K562 (cell line): ENCODE measurements around the gene ITGA2B. TPM values are rescaled to one million over a fixed set of nuclear protein-coding genes. Genes with fewer than 3 reads are reported as not detected.

Experiments
- ATAC-seq: fragments of 200-7000 bp; cut with Tn5 transposase; 3 replicates; pipeline ENCODE4 v1.9.1; 2020; ENCODE audit warnings: moderate library complexity
- BruUV-seq: library from RNA; stranded (reverse); fragments of 400-500 nt; replicated peaks from 2 replicates; lab custom pipeline; 2021; lab: Mats Ljungman, UMichigan
- CTCF ChIA-PET: fragments of 300-600 bp; formaldehyde crosslinking; extraction: SDS; loops from one replicate; lab custom pipeline; 2021; ENCODE audit warnings: low intra/inter-chr PET ratio; lab: Yijun Ruan, JAX
- POLR2A ChIA-PET: fragments of 300-600, 350-650 bp; sonication (Branson Sonifier 250); formaldehyde crosslinking; extraction: SDS; loops from one replicate; lab custom pipeline; 2021; ENCODE audit warnings: antibody characterized with exemption, inconsistent platforms; lab: Yijun Ruan, JAX
- DNase-seq, 4 experiments: peaks; one replicate each; pipeline versions ENCODE4 v3.0.0 to v3.0.0-alpha.2; 2011 to 2018; ENCODE audit warnings: low spot score in 3 of 4, mixed read lengths in 3 of 4; ENCODE audit errors: extremely low read depth in 1 of 4
- FAIRE-seq: peaks from 2 replicates; lab custom pipeline; 2011; peaks lifted over from hg19 to GRCh38; lab: Jason Lieb, UNC
- H2AFZ ChIP-seq: 2 replicates; pipeline ENCODE4 v1.6.0; 2011; ENCODE audit warnings: low read depth, low read length, control low read depth, inconsistent platforms
- H3K27ac ChIP-seq: fragments of 200-600 bp; 3 replicates; pipeline ENCODE4 v1.8.0; 2011; ENCODE audit warnings: low read depth, mild to moderate bottlenecking, control low read depth, inconsistent platforms, low read length, moderate library complexity, mixed read lengths; ENCODE audit errors: extremely low read depth
- H3K27me3 ChIP-seq, 2 experiments: fragments of 300-600 bp in 1 of 2; 2 replicates in 1 of 2; 3 replicates in 1 of 2; pipeline versions ENCODE4 v1.6.0 to v1.8.0; 2011; ENCODE audit warnings: inconsistent platforms in 2 of 2, low read length in 2 of 2, mild to moderate bottlenecking in 1 of 2, mixed read lengths in 1 of 2, moderate library complexity in 1 of 2; ENCODE audit not compliant: control insufficient read depth in 2 of 2, insufficient read depth in 2 of 2
- H3K36me3 ChIP-seq: fragments of 300-600 bp; 3 replicates; pipeline ENCODE4 v1.8.0; 2011; ENCODE audit warnings: mild to moderate bottlenecking, low read length, inconsistent platforms; ENCODE audit not compliant: control insufficient read depth, insufficient read depth
- H3K4me1 ChIP-seq, 2 experiments: fragments of 200-600 bp in 1 of 2; replicated peaks in 1 of 2; 2 replicates in 1 of 2; 3 replicates in 1 of 2; pipeline versions ENCODE4 v1.5.1 to v1.8.0; 2011; ENCODE audit warnings: inconsistent platforms in 2 of 2, low read length in 2 of 2, mild to moderate bottlenecking in 1 of 2, mixed read lengths in 1 of 2, moderate library complexity in 1 of 2; ENCODE audit not compliant: control insufficient read depth in 2 of 2, insufficient read depth in 2 of 2
- H3K4me2 ChIP-seq: 2 replicates; pipeline ENCODE4 v1.6.1; 2011; ENCODE audit warnings: low read length, control low read depth, inconsistent platforms, mixed read lengths; ENCODE audit not compliant: insufficient read depth
- H3K4me3 ChIP-seq: fragments of 200-600 bp; sonication (generic), shearing (Covaris generic); 2 replicates; pipeline ENCODE4 v1.5.1; 2016; ENCODE audit warnings: control low read depth, inconsistent platforms
- H3K79me2 ChIP-seq: fragments of 200-600 bp; 3 replicates; pipeline ENCODE4 v1.8.0; 2011; ENCODE audit warnings: low read length, inconsistent platforms; ENCODE audit not compliant: control insufficient read depth, insufficient read depth
- H3K9ac ChIP-seq, 2 experiments: 2 replicates each; pipeline versions ENCODE4 v1.6.0 to v1.6.1; 2011; ENCODE audit warnings: low read depth in 2 of 2, low read length in 2 of 2, control low read depth in 1 of 2, inconsistent platforms in 1 of 2, mild to moderate bottlenecking in 1 of 2, mixed read lengths in 1 of 2; ENCODE audit not compliant: insufficient read depth in 1 of 2
- H3K9me1 ChIP-seq: one replicate; pipeline ENCODE4 v1.6.0; 2011; ENCODE audit warnings: inconsistent platforms, mild to moderate bottlenecking, low read length, moderate library complexity; ENCODE audit not compliant: control insufficient read depth, insufficient read depth
- H3K9me3 ChIP-seq: replicated peaks from 2 replicates; pipeline ENCODE4 v1.5.1; 2011; ENCODE audit warnings: low read depth, low read length, inconsistent platforms; ENCODE audit not compliant: control insufficient read depth, insufficient read depth
- H4K20me1 ChIP-seq: replicated peaks from 2 replicates; pipeline ENCODE4 v1.6.1; 2011; ENCODE audit warnings: low read length, inconsistent platforms, mixed read lengths; ENCODE audit not compliant: control insufficient read depth, insufficient read depth
- DMBX1 ChIP-seq: fragments of 250-450 bp; sonication (Bioruptor Pico); IDR thresholded peaks from 2 replicates; pipeline ENCODE4 v1.8.0; 2022; ENCODE audit warnings: inconsistent platforms, mild to moderate bottlenecking, moderate library complexity, borderline replicate concordance
- KLF16 ChIP-seq: IDR thresholded peaks from 2 replicates; pipeline ENCODE4 v1.6.1; 2016; ENCODE audit warnings: antibody characterized with exemption
- MTA3 ChIP-seq: fragments of 450-650 bp; formaldehyde crosslinking; IDR thresholded peaks from 2 replicates; pipeline ENCODE4 v1.6.1; 2017; ENCODE audit warnings: mild to moderate bottlenecking, borderline replicate concordance
- NFIX ChIP-seq: fragments of 250-450 bp; sonication (Bioruptor Pico); IDR thresholded peaks from 2 replicates; pipeline ENCODE4 v1.4.0; 2020; ENCODE audit warnings: low read depth, mild to moderate bottlenecking, moderate library complexity
- NR2C1 ChIP-seq, 2 experiments: fragments of 450-650 bp; IDR thresholded peaks; 2 replicates each; pipeline ENCODE4 v1.6.1; 2017; ENCODE audit warnings: mild to moderate bottlenecking in 2 of 2, antibody characterized with exemption in 1 of 2, inconsistent platforms in 1 of 2, missing compliant biosample characterization in 1 of 2, missing genetic modification characterization in 1 of 2
- RAD21 ChIP-seq, 2 experiments: fragments of 250-450 bp in 1 of 2; fragments of 450-650 bp in 1 of 2; sonication (Bioruptor Pico) in 1 of 2; formaldehyde crosslinking in 1 of 2; IDR thresholded peaks in 1 of 2; conservative IDR thresholded peaks in 1 of 2; 2 replicates each; pipeline versions ENCODE4 v1.4.0 to v1.8.0; 2020 to 2022; ENCODE audit warnings: mild to moderate bottlenecking in 2 of 2, moderate library complexity in 1 of 2
- SAP30 ChIP-seq: fragments of 200-600 bp; sonication (generic); IDR thresholded peaks from 2 replicates; pipeline ENCODE4 v1.6.1; 2012; ENCODE audit warnings: borderline replicate concordance, low read depth, mild to moderate bottlenecking, moderate library complexity, low read length, control low read depth, inconsistent platforms; ENCODE audit not compliant: insufficient read depth, poor library complexity, severe bottlenecking
- STAG1 ChIP-seq: sonication (generic); formaldehyde crosslinking; IDR thresholded peaks from 2 replicates; pipeline ENCODE4 v1.5.0; 2020; ENCODE audit warnings: missing genetic modification reagents, borderline replicate concordance
- YY1 ChIP-seq, 3 experiments: IDR thresholded peaks; 2 replicates each; pipeline ENCODE4 v1.6.1; 2011; ENCODE audit warnings: low read length in 2 of 3, mild to moderate bottlenecking in 2 of 3, moderate library complexity in 2 of 3, borderline replicate concordance in 1 of 3, control low read depth in 1 of 3, low read depth in 1 of 3; ENCODE audit not compliant: insufficient read depth in 3 of 3, insufficient replicate concordance in 2 of 3, control insufficient read depth in 1 of 3, insufficient read length in 1 of 3; ENCODE audit errors: extremely low read depth in 1 of 3
- ZC3H4 ChIP-seq: sonication (generic); formaldehyde crosslinking; IDR thresholded peaks from 2 replicates; pipeline ENCODE4 v1.9.0; 2021; ENCODE audit warnings: missing genetic modification reagents, borderline replicate concordance
- ZNF695 ChIP-seq: fragments of 450-650 bp; formaldehyde crosslinking; IDR thresholded peaks from 2 replicates; pipeline ENCODE4 v1.4.0; 2020; ENCODE audit warnings: mild to moderate bottlenecking, moderate library complexity
- WGBS: fragments of 100-300 bp; shearing (Covaris generic); methylation state at CpG from one replicate; pipeline ENCODE4 v1.1.6; 2016; ENCODE audit warnings: low coverage, mixed read lengths; ENCODE audit not compliant: insufficient coverage; ENCODE audit errors: missing lambda C conversion rate; 5-methylcytosine and 5-hydroxymethylcytosine counted together
- in situ Hi-C: fragments of 300-500 bp; cut with MboI; formaldehyde crosslinking; loops from 4 replicates; pipeline ENCODE4 v1.15.0; 2018; ENCODE audit warnings: inconsistent platforms, mixed read lengths
- intact Hi-C: fragments of 100-400 bp; cut with micrococcal nuclease; formaldehyde crosslinking; loops from 2 replicates; pipeline ENCODE4 v1.14.2; 2022
- polyA plus RNA-seq, 8 experiments: library from polyadenylated mRNA; depleted of rRNA in 4 of 8; stranded (reverse) in 5 of 8; unstranded in 3 of 8; fragments of >200 nt; fragmentation: Nextera tagmentation in 2 of 8; fragmentation: Illumina TruSeq in 1 of 8; extraction: Ambion mirVana in 2 of 8; extraction: Trizol in 1 of 8; gene quantifications; 2 replicates each; pipeline versions ENCODE4 v1.2.1 to v1.2.3, GENCODE V29; 2011 to 2014; ENCODE audit warnings: inconsistent platforms in 1 of 8, missing spikeins in 1 of 8
- total RNA-seq, 7 experiments: library from RNA; depleted of rRNA in 6 of 7; stranded (reverse); fragments of >200 nt in 6 of 7; fragmentation: Illumina TruSeq in 2 of 7; extraction: Trizol in 2 of 7; gene quantifications; 2 replicates each; pipeline versions ENCODE4 v1.2.1 to v1.2.3, GENCODE V29; 2011 to 2021; ENCODE audit warnings: low replicate concordance in 1 of 7
- TF ChIP-seq, protein P1 (sequence below): fragments of 250-450 bp; sonication (Bioruptor Pico); IDR thresholded peaks from 2 replicates; pipeline ENCODE4 v1.4.0; 2020
- TF ChIP-seq, protein P2 (sequence below): fragments of 250-450 bp; sonication (Bioruptor Pico); IDR thresholded peaks from 2 replicates; pipeline ENCODE4 v1.6.1; 2021; ENCODE audit warnings: mild to moderate bottlenecking

Gene ITGA2B
- total and polyA plus RNA-seq, 9 of the 15 experiments (the other 6 are each of a cell fraction or from before 2014, with no cell fraction given), result 1.1 to 26.4 (median 5.6) TPM

DNA sequence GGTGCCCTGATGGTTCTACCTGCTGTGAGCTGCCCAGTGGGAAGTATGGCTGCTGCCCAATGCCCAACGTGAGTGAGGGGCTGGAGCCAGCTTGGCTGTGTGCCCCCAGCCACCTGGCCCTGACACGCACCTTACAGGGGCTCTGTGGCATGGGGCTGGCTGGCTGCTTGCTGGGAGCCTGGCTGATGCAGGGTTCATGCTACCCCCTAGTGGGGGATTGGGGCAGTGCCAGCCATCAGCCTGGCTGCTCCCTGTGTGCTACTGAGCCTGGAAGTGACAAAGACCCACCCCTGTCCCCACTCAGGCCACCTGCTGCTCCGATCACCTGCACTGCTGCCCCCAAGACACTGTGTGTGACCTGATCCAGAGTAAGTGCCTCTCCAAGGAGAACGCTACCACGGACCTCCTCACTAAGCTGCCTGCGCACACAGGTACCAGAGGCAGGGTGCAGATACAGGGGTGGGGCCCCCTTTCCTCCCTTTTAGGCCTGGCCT is 38.7 kb downstream of the ITGA2B start:
- in situ Hi-C loops, result no loop called here
- Histone ChIP-seq H3K4me3 (no peak overlapping the region), H3K27me3 (no peaks in the 10 kb centered on the region), H2AFZ (no peak overlapping the region), H4K20me1 (0 out of 2 replicates have a peak, but pooled peaks cover 4% of the 10 kb centered on the region), H3K9me1 (no peaks in the 10 kb centered on the region), H3K9ac (0 out of 4 replicates have a peak overlapping the region, but pooled peaks of 1 of the 2 experiments have one; percentile 28), H3K36me3 (peaks cover 5% of the 10 kb centered on the region; the same call in 1 of the 3 replicates), H3K27ac (no peak overlapping the region), H3K4me2 (no peak overlapping the region), H3K9me3 (no peaks in the 10 kb centered on the region), H3K4me1 (peaks cover 3 to 46% of the 10 kb centered on the region in 2 experiments; a peak in 3 of 5 replicates), H3K79me2 (no peaks in the 10 kb centered on the region)
- peak; percentile 93 for ATAC-seq
- peak; percentile 77 to 85 (median 80) for DNase-seq
- WGBS, result 58% methylated on average over 6 of the region's 6 CpGs
- POLR2A ChIA-PET, result interaction anchor here (0.7 to 2.4 kb wide), 4 partner anchors 10 to 199 kb away, joined by 3 to 15 read pairs (median 4); no protein-coding TSS in a partner anchor
- intact Hi-C loops, result no loop called here
- peak; percentile 86 for FAIRE-seq
- CTCF ChIA-PET, result interaction anchor here (1.0 to 3.8 kb wide), 2 partner anchors 140 to 473 kb away, joined by 3 to 42 read pairs; no protein-coding TSS in a partner anchor
- BruUV-seq, result no TSS peak
- TF ChIP-seq NR2C1 (IDR thresholded peaks at IDR 0.05), result no peak
- TF ChIP-seq NR2C1 (tag; IDR thresholded peaks at IDR 0.05), result no peak
- TF ChIP-seq, protein P1, sequence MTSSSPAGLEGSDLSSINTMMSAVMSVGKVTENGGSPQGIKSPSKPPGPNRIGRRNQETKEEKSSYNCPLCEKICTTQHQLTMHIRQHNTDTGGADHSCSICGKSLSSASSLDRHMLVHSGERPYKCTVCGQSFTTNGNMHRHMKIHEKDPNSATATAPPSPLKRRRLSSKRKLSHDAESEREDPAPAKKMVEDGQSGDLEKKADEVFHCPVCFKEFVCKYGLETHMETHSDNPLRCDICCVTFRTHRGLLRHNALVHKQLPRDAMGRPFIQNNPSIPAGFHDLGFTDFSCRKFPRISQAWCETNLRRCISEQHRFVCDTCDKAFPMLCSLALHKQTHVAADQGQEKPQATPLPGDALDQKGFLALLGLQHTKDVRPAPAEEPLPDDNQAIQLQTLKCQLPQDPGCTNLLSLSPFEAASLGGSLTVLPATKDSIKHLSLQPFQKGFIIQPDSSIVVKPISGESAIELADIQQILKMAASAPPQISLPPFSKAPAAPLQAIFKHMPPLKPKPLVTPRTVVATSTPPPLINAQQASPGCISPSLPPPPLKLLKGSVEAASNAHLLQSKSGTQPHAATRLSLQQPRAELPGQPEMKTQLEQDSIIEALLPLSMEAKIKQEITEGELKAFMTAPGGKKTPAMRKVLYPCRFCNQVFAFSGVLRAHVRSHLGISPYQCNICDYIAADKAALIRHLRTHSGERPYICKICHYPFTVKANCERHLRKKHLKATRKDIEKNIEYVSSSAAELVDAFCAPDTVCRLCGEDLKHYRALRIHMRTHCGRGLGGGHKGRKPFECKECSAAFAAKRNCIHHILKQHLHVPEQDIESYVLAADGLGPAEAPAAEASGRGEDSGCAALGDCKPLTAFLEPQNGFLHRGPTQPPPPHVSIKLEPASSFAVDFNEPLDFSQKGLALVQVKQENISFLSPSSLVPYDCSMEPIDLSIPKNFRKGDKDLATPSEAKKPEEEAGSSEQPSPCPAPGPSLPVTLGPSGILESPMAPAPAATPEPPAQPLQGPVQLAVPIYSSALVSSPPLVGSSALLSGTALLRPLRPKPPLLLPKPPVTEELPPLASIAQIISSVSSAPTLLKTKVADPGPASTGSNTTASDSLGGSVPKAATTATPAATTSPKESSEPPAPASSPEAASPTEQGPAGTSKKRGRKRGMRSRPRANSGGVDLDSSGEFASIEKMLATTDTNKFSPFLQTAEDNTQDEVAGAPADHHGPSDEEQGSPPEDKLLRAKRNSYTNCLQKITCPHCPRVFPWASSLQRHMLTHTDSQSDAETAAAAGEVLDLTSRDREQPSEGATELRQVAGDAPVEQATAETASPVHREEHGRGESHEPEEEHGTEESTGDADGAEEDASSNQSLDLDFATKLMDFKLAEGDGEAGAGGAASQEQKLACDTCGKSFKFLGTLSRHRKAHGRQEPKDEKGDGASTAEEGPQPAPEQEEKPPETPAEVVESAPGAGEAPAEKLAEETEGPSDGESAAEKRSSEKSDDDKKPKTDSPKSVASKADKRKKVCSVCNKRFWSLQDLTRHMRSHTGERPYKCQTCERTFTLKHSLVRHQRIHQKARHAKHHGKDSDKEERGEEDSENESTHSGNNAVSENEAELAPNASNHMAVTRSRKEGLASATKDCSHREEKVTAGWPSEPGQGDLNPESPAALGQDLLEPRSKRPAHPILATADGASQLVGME (CRISPR knock-in tag), result 0 out of 2 replicates have a peak, but pooled peaks have one; percentile 37
- no peak for TF ChIP-seq DMBX1 (CRISPR knock-in tag)
- peak; percentile 8; the same call in 1 of the 2 replicates for TF ChIP-seq KLF16
- no peak for TF ChIP-seq ZNF695 (CRISPR knock-in tag)
- peak in 1 of 3 experiments; percentile 27 for TF ChIP-seq YY1 (IDR thresholded peaks at IDR 0.05; ENCODE audit: borderline replicate concordance in 1 of 3, control insufficient read depth in 1 of 3, extremely low read depth in 1 of 3, insufficient read depth in 3 of 3, insufficient read length in 1 of 3, insufficient replicate concordance in 2 of 3, low read depth in 1 of 3, low read length in 2 of 3)
- TF ChIP-seq ZC3H4 (CRISPR knock-in tag), result peak; percentile 48; the same call in 1 of the 2 replicates
- TF ChIP-seq MTA3, result 0 out of 2 replicates have a peak, but pooled peaks have one; percentile 24
- TF ChIP-seq SAP30, result no peak
- no peak for TF ChIP-seq NFIX (CRISPR knock-in tag)
- peak; percentile 83 for TF ChIP-seq STAG1
- TF ChIP-seq, protein P2, sequence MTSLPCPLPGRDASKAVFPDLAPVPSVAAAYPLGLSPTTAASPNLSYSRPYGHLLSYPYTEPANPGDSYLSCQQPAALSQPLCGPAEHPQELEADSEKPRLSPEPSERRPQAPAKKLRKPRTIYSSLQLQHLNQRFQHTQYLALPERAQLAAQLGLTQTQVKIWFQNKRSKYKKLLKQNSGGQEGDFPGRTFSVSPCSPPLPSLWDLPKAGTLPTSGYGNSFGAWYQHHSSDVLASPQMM (CRISPR knock-in tag), result no peak
- TF ChIP-seq RAD21 (CRISPR knock-in tag; conservative IDR thresholded peaks at IDR 0.05 in 1 of 2, IDR thresholded peaks at IDR 0.05 in 1 of 2), result peak; percentile 48 to 75
